Upper lobe of left lung (tissue), 4 donors: ENCODE results near the gene LMOD3.

ENCODE experiments used
- POLR2A ChIP-seq, 4 donors: fragments of 450-650 bp; IDR thresholded peaks; one replicate each; pipeline ENCODE4 v1.5.1; 2016 to 2017; ENCODE audit warnings: antibody characterized with exemption in 4 of 4, mild to moderate bottlenecking in 2 of 4
- POLR2AphosphoS5 ChIP-seq, 2 donors: sonication (generic); formaldehyde crosslinking; IDR thresholded peaks; one replicate each; pipeline ENCODE4 v1.5.1; 2017; ENCODE audit warnings: antibody characterized with exemption in 2 of 2
- TF ChIP-seq, protein P1 (sequence below), 6 experiments: fragments of 450-650 bp in 4 of 6; fragments of 200-600 bp in 2 of 6; sonication (generic) in 2 of 6; IDR thresholded peaks; one replicate each; pipeline ENCODE4 v1.5.1; 2016 to 2019; ENCODE audit warnings: antibody characterized with exemption in 6 of 6

DNA sequence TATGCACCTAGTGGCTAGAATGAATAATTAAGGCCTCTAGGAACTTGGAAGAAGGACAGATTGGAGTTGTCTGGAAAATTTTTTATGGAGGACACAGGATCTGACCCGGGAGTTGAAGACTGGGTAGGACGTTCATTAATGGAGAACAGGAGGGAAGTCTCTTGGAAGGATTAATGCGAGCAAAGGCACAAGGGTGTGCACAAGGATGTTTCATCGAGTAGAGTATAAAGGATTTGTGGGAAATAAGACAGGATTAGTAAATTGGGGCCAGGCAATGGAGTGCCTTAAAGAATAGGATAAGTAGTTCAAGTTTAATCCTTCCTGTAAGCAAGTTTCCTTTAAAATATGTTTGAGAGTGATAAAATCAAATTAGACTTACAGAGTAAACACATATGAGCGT lies 14.6 kb downstream of the LMOD3 start:
- TF ChIP-seq, protein P1, sequence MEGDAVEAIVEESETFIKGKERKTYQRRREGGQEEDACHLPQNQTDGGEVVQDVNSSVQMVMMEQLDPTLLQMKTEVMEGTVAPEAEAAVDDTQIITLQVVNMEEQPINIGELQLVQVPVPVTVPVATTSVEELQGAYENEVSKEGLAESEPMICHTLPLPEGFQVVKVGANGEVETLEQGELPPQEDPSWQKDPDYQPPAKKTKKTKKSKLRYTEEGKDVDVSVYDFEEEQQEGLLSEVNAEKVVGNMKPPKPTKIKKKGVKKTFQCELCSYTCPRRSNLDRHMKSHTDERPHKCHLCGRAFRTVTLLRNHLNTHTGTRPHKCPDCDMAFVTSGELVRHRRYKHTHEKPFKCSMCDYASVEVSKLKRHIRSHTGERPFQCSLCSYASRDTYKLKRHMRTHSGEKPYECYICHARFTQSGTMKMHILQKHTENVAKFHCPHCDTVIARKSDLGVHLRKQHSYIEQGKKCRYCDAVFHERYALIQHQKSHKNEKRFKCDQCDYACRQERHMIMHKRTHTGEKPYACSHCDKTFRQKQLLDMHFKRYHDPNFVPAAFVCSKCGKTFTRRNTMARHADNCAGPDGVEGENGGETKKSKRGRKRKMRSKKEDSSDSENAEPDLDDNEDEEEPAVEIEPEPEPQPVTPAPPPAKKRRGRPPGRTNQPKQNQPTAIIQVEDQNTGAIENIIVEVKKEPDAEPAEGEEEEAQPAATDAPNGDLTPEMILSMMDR (IDR thresholded peaks at IDR 0.05), result no peak
- TF ChIP-seq POLR2A (IDR thresholded peaks at IDR 0.05) (no peak), POLR2AphosphoS5 (IDR thresholded peaks at IDR 0.05) (no peak)
